ENCODE measurements around the gene CISD2.
"Not testable (repeated sequence)": the region's sequence is repeated elsewhere in the genome, so short reads cannot be mapped to it uniquely, and the experiment has no call there.

The CISD2 gene, protein sequence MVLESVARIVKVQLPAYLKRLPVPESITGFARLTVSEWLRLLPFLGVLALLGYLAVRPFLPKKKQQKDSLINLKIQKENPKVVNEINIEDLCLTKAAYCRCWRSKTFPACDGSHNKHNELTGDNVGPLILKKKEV

DNA sequence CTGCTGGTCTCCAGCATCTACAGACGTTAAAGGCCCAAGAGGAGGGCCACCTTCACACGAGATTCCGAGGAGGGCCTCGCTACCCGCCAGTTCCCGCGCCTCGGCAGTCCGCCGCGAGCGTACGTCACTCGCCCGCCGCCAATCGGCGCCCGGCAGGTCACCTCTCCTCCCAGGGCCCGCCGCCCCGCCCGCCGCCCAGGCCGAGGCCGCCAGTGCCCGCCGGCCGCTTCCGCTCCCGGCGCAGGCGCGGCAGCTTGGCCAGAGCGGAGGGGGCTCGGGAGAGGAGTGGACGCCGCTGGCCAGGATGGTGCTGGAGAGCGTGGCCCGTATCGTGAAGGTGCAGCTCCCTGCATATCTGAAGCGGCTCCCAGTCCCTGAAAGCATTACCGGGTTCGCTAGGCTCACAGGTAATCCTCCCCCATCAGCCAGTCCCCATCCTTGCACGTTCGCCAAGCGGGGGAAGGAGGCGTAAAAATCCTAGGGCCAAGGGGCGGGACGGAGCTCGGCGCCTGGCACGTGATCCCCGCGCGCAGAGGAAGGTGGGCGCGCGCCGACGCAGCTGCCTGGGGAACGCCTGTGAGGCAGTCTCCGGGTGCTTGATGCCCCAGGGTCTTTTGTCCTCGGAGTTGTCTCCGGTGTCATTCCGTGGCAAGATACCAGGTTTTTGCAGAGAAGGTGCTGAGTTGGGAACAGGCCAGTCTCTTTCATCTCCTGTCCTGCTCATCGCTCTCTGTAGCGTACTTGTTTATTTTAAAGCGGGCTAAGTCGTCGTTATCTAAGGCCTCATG, at the start of gene CISD2:
Gene CISD2 (plus strand): TSS at position 212 of the 788 bp plus-strand sequence. CDS start 93 bp downstream, at position 305.
- peak; percentile 70 to 84 (median 80) for DNase-seq

DNA sequence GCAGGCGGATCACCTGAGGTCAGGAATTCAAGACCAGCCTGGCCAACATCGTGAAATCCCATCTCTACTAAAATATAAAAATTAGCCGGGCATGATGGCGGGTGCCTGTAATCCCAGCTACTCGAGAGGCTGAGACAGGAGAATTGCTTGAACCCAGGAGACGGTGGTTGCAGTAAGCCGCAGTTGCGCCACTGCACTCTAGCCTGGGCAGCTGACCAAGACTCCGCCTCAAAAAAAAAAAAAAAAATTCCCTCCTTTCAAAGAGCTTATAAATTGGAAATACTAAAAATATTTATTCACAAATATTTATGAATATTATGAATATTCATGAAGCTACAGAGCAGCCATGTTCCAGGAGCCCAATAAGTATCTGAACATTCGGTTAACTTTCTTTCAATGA, 49.7 kb upstream of the CISD2 start:
- not testable (repeated sequence) for DNase-seq

DNA sequence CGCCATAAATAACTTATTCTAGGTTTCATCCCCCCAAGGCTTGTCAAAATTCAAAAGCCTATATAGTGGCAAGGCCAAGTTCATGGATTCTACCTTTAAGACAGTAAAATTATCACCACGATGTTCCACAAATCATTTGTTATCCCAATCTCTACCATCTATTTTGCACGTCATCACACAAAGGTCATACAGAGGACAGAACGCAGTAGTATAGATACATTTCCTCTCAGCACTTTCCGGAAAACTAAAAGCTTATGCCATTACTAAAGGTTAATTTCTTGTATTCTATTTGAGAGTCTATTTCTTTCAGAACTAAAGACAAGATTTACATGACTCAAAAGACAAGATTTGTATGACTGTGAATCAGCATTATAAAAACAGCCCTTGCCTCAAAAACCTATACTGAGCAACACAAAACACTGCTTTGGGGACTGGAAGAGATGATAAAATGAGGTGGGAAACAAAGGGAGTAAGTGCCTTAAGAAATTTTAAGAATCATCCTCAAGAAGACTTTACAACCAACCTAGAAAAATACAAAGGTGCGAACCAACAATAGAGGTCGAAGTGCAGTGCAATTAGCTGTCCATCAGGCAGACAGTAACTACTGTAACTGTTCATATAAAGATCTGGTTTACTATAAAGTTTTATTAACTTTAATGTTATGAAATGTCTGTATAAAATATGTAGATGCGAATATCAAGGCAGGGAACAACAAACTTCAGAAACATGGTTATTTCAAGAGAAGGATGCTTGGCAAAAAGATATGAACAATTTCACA, 49.0 kb upstream of the CISD2 start:
- DNase-seq, result no peak

DNA sequence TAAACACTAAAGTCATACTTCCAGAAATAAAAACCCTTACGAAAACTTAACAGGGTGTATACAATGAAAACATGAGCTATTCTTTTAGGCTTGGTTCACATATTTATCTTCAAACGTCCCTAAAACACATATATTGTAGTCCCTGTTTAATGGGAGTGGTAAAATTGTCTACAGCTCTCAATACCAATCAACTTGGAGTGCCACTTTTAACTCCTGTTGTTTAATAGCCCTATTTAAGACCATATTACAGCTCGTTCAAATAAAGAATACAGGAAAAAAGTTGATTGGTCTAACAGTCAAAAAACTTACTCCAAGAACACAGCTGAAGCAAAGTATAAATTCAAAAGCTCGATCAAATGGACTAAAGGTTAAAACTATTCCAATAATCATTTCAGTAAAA, 45.3 kb upstream of the CISD2 start:
- no peak for DNase-seq

DNA sequence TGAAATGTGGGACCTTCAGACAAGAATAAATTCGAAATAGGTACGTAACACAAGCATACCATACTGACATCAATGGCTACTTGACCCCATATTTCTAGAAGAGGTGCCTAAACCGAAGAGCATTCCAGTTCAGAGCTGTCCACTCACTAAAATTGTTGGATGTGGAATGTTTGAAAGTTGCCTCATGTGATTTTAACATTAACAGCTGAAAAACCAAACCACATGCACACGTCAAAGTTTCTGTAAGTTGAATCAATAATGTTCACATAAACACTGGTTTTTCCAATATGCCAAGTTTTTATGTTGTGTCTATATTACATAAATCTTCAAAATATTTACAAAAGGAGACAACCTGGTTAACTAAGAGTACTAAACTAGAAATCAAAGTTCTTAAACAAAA, 44.9 kb upstream of the CISD2 start:
- DNase-seq, result no peak

DNA sequence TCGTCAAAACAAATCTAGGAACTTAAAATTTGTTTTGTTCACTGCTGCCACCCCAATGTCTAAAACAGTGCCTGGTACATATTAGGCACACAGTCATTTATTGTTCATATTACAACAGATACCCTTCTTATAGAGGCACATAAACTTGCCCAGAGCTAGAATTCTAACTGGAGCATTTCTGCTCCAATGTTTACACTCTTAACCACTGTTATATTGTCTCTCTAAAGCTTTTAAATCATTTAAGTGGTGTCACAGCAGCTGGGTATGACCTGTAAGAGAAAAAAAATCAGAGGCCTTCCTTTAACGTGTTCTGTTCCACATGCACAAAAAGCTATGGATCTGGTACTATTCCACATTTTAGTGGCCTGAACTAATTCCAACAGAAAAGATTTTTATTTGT, 44.4 kb upstream of the CISD2 start:
- DNase-seq, result no peak

DNA sequence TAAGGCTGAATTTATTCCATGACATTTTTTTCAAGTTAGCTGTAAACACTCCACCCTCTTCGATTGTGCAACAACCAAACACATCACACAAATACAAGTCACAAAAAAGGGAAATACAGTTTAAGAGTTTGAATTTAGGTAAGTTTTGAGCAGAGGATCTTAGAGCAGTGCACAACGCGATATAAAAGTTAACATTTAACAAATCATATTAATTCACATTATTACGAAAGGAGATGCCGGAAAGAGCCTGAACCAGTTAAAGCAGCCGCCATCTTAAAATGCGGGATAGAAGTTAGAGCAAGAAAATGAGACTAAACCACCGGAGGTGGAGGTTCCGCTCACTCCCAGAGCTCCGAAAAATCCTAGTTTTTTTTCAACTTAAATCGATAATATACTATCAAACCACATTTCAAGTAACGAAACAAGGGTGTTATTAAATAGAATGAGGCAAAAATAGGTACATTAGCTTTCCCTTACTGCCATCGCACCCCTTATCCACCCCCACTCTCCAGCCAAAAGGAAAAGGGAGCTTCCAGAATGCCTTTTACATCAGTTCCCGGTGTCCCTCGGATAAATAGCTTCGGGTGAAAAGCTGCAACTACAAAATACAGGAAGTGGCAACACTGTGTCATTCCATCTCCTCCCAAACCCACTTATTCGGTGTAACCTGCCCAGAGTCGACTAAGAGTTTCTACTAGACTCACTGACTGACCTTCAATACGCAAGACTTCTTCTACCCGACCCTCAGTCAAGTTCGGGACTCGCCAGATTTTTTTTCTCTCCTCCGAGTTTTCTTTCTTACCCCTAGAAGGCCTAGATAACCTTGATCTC, 43.3 kb upstream of the CISD2 start:
- DNase-seq, result no peak

DNA sequence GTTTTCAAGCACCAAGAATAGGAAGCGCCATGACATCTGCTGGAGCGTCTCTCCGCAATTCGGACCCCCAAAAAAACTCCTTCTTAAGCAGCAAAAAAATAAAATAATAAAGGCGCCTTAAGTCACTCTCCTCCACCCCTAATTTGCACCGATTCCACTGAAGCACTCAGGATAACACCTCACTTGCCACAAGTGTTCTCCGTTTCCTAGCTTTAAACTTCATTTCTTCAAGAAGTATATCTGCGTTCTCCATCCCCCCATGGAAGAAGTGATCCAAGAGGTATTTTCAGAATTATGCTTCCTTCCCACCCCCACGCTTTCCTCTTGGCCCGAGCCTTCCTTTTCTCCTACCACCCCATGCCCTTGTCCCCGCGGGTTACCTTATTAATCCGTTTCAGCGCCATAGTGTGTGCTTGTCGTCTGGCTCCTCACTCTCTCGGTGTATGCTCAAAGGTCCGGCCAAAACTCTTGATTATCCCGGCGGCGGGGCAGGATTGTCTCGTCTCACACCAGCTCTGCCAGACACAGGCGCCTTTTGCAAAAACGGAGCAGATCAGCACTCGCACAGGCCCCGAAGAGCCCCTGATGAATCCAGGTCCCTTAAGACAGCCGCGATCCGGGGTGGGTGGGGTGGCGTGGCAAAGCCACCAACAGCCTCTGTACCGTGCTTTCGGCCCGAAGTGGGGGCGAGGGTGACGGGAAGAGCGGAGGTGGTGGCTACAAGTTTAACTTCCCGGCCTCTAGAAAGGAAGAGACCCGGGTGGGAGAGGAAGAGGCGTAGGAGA, 42.5 kb upstream of the CISD2 start:
- DNase-seq, result no peak

DNA sequence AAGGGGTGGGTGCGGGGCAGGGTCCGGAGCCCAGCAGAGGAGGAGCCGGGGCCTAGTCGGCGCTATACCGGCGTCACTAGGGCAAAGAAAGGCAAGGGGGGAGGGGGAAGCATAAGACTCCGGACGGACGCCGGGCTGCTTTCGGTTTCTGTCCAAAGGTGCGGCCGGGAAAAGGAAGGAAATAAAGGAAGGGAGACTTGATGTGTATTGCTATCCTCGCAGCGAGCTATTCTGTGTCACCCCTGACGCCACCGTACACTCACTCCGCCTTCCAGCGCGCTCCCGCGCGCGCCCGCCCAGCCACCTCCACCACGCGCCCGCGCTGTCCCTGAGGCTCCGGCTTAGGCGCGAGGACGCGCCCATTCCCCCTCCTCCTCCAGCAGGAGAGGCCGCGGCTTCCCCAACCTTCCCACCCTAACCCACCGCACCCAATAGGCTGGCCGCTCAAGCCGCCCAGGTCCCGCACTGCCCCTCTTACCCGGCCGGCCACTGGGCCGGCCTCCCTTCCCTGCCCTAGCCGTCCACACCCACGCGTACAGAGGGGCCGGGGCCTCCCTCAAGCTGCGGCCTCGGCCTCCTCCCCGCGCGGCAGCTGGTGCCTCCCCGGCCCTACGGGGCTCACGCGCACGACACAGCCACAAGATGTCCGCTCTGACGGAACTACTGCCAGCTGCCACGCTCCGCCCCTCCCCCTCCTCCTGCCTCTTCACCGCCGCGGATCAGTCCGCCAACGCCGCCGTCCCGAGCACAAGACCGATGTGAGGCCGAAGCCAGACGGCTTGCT, 41.7 kb upstream of the CISD2 start, which contains the start of gene UBE2D3:
Gene UBE2D3 (minus strand): TSS at position 662 of the 784 bp plus-strand sequence. CDS start 1,043 bp downstream, outside the sequence.
- DNase-seq, result peak; percentile 92 to 94 (median 93)

DNA sequence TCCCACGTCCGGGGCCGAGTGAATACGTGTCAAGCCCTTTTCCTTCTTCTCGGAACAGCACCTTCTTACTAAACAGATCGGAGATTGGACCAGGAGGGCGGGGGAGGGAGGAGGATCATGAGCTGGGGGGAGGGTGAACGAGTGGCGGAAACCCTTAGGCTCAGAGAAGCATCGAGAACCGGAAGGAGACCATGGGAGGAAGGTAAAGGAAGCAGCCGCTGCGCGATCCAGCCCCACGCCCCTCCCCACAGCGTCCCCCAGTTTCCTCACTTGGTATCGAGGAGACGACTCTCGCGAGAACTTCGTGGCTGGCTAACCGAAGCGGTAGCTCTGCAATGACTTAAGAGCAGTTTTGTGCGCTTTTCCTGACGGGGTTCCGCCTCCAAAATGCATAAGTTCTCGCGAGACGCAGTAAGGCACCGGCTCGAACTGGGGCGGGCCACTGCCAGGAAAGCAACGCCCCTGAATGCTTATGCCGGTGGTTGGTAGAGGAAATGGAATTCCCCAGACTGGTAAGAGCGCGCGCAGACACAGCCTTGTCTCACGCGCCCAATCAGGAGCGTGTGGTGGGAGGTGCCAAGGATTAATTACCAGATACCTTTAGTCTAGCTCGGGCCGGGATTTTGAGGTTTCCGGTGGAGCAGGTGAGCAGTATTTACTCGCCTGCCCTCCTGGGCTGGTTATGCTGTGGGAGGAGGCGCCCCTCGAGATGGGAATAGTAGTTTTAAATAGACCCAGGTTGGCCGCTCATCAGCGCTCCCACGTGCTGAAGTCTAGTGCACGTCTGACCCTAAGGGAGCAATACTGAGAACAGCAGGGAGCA, 40.9 kb upstream of the CISD2 start:
- DNase-seq, result peak; percentile 93 to 96 (median 95)

DNA sequence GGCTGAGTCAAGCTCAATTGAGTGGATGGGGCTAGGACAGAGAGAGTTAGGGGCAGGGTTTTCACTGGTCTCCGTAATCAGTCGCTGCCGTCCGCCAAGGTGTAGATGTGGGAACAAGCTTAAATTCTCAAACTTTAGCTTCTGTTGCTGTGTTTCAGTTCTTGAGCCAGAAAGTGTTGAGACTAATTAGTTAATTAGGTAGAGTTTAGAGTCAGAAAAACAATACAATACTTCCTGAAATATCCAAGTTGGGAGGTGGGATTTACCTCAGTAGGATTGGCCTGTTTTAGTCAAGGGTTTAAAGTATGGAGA, 40.3 kb upstream of the CISD2 start:
- no peak for DNase-seq

DNA sequence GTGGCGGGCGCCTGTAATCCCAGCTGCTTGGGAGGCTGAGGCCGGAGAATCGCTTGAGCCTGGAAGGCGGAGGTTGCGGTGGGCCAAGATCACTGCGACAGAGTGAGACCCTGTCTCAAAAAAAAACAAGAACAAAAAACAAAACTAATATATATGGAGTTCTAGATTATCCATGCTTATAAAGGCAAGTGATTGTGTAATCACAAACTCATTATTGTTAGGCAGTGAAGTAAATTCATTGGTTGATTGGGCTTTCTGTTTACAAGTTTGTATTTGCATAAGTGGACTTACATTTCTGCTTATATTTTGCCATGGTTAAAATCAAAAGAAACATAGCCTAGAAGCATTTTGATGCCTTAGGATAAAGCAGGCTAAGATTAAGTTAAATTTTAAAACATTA, 39.0 kb upstream of the CISD2 start:
- DNase-seq, result no peak

DNA sequence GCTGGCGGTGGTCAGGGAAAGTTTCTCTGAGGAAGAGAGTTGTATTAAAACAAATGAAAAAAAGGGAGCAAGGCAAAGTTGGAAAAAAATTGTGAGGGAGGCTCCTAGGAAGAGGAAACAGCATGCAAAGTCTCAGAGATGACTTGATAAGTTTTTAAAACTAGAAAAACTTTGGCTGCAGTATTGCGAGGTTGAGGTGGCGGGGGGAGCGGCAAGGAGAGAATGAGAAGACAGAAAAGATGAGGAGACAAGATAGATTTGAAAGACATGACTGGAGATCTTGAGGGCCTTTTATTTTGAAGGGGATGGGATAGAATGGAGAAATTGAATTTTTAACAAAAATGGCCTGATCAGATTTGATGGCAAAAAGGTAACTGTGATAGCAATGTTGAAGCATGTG, 36.7 kb upstream of the CISD2 start:
- DNase-seq, result no peak

DNA sequence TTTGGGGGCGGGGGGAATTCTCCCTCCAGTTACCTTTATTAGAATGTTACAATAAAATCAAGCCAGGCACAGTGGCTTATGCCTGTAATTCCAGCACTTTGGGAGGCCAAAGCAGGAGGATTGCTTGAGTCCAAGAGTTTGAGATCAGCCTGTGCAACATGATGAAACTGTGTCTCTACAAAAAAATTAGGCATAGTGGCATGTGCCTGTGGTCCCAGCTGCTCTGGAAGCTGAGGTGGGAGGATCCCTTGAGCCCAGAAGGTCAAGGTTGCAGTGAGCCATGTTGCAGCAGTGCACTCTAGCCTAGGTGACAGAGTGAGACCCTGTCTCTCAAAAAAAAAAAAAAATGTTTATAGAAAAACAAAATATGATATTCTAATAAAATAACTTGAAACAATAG, 36.1 kb upstream of the CISD2 start:
- no peak for DNase-seq

DNA sequence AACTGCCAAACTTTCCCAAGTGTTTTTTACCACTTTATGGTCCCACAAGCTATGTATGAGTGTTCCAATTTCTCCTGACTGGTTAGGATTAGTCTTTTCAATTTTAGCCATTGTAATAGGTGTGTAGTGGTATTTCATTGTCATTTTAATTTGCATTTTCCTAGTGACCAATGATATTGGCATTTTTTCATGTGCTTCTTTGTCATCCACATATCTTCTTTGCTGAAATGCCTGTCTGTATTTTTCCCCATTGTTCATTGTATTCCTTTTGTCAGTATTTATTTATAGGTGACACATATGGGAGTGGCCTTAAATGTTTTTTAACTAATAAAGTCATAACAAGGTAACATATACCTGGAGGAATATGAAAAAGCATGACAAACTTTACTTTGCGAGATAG, 32.2 kb upstream of the CISD2 start:
- DNase-seq, result no peak

DNA sequence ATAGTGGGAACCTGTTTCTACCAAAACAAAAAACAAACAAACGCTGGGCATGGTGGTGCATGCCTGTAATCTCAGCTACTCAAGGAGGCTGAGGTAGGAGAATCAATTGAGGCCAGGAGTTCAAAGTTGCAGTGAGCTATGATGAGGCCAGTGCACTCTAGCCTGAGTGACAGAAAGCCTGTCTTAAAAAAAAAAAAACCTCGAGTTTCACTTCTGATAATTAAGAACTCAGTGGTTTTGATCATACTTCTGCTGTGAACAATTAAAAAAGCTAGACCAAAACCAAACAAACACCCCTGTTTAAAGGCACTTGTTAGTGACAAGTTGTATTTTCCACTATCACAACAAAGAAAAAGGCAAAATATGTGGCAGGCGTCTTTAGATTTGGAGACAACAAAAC, 26.4 kb upstream of the CISD2 start:
- DNase-seq, result no peak

DNA sequence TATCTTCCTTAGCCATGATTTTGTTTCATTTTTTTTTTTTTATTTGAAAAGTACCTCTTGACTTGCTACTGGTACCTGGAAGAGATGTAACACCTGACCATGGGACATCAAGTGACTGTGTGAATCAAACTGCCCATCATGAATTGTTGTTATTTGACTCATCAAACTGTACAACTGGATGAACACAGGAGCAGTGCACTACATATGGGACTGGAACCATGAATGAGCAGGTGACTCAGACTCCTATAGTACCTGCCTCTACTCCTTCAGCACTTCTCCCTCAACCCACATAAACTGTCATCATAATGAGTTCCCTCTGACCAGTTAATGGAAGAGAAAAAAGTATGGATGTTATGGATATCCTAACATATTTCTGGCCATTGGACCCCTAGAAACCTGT, 25.5 kb upstream of the CISD2 start:
- no peak for DNase-seq

DNA sequence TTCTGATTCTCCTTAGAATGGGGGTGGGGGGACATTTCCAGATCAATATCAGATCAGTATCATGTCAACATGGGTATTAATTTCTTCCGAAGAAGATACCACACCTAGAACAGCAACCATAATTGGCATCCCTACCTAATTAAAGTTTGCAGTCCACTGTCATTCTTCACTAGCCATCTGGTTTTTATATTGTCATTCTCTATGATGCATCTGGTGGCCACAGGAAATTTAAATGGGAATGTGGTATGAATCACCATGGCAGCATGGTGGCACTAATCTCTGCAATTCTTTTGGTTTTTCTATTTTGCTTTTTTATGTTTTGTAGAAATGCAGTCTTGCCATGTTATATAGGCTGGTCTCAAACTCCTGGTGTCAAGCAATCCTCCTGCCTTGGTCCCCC, 24.9 kb upstream of the CISD2 start:
- DNase-seq, result no peak

DNA sequence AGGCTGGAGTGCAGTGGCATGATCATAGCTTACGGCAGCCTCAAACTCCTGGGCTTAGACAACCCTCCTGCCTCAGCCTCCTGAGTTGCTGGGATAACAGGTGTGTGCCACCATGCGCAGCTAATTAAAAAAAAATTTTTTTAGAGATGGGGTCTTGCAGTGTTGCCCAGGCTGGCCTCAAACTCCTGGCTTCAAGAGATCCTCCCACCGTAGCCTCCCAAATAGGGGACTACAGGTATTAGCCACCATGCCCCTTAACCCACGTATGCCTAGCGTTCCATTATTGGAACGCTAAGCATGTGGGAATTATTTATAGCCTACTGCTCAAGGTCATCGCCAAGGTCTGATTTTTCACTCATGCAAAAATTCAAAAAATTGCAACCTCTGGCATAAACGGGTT, 21.1 kb upstream of the CISD2 start:
- no peak for DNase-seq

DNA sequence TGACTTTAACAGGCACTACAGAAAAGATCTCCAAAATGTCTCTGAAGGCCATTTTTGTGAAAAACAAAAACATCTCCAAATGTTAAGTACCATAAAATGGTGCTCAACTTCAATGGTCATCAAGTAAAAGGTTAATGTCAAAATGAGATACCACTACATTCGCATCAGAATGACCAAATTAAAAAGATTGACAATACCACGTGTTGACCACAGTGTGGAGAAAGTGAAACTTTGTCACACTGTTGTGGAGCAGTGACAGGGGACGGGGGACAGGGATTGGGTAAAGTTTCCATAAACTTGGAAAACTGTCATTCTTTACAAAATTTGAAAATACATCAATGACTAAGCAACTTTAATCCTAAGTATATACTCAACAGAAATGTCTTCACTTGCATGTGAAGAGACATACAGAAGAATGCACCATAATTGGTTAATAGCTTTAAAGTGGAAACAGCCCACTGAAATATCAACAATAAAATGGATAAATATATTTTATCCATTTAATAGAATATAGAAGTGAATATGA, 19.1 kb upstream of the CISD2 start:
- no peak for DNase-seq
